Right lobe of liver (tissue), 6 donors: ENCODE measurements around the gene MRPL33. TPM values are rescaled to one million over a fixed set of nuclear protein-coding genes. Genes with fewer than 3 reads are reported as not detected.
A peak's percentile ranks its signal among the peaks of the same experiment; 100 is the strongest.
"Not testable (repeated sequence)": the region's sequence is repeated elsewhere in the genome, so short reads cannot be mapped to it uniquely, and the experiment has no call there.

Experiments
- ATAC-seq, 4 donors: fragments of 200-7000 bp; cut with Tn5 transposase; one replicate each; pipeline ENCODE4 v1.9.1; 2020; ENCODE audit warnings: mild to moderate bottlenecking in 4 of 4, moderate library complexity in 4 of 4
- DNase-seq, 3 donors: peaks; one replicate each; pipeline ENCODE4 v3.0.0-alpha.2; 2020
- H3K27ac ChIP-seq, 3 donors: fragments of 200-600 bp; one replicate each; pipeline ENCODE4 v1.8.0; 2022
- H3K27me3 ChIP-seq, 2 donors: fragments of 200-600 bp; one replicate each; pipeline ENCODE4 v1.8.0; 2022
- H3K36me3 ChIP-seq, 4 donors: fragments of 200-600 bp; sonication (generic) in 1 of 4; one replicate each; pipeline versions ENCODE4 v1.5.1 to v1.8.0; 2017 to 2022; ENCODE audit warnings: control low read depth in 1 of 4
- H3K4me1 ChIP-seq, 4 donors: fragments of 200-600 bp; sonication (generic) in 1 of 4; one replicate each; pipeline versions ENCODE4 v1.5.1 to v1.8.0; 2017 to 2022; ENCODE audit warnings: control low read depth in 1 of 4
- H3K4me3 ChIP-seq, 3 donors: fragments of 200-600 bp; one replicate each; pipeline ENCODE4 v1.8.0; 2022
- H3K9me3 ChIP-seq, 4 donors: fragments of 200-600 bp; sonication (generic) in 1 of 4; one replicate each; pipeline versions ENCODE4 v1.5.1 to v1.8.0; 2017 to 2022; ENCODE audit warnings: control low read depth in 1 of 4
- POLR2A ChIP-seq: fragments of 450-650 bp; IDR thresholded peaks from one replicate; pipeline ENCODE4 v1.6.1; 2017; ENCODE audit warnings: antibody characterized with exemption, mild to moderate bottlenecking
- WGBS: methylation state at CpG from one replicate; pipeline ENCODE4 v1.1.6; 2018; ENCODE audit warnings: low coverage, low lambda C conversion rate; ENCODE audit not compliant: insufficient coverage; ENCODE audit errors: missing lambda C conversion rate; 5-methylcytosine and 5-hydroxymethylcytosine counted together
- intact Hi-C, 2 donors: fragments of 100-400 bp; cut with DNase I; formaldehyde crosslinking; loops; one replicate each; pipeline versions ENCODE4 v1.11.2 to v1.14.1; 2022
- total RNA-seq, 6 experiments: library from RNA; depleted of rRNA in 2 of 6; stranded (reverse); fragments of >200 nt in 2 of 6; fragmentation: NEBNext Ultra II Directional in 3 of 6; extraction: Animal tissue kit (Norgen Biotek cat#: 25700) in 3 of 6; gene quantifications; one replicate each; pipeline versions ENCODE4 v1.1.0 to v1.2.4, GENCODE V29; 2016 to 2023
- TF ChIP-seq, protein P1 (sequence below), 4 donors: fragments of 200-600 bp in 3 of 4; fragments of 450-650 bp in 1 of 4; IDR thresholded peaks; one replicate each; pipeline versions ENCODE4 v1.5.1 to v1.8.0; 2016 to 2022; ENCODE audit warnings: antibody characterized with exemption in 4 of 4, mild to moderate bottlenecking in 2 of 4
- donor health status: DM: no; HTN: yes; CAD: no.
- donor health status: DM: no; HTN: no; CAD: no.
- donor health status: DM: no; HTN: no; CAD: no.
- donor health status: DM: no; HTN: yes; CAD: no.
- donor health status: DM: no; HTN: yes; CAD: no.

Gene MRPL33
- total RNA-seq, 6 experiments from 2014 or later, result 28.9 to 63.4 (median 36.0) TPM

DNA sequence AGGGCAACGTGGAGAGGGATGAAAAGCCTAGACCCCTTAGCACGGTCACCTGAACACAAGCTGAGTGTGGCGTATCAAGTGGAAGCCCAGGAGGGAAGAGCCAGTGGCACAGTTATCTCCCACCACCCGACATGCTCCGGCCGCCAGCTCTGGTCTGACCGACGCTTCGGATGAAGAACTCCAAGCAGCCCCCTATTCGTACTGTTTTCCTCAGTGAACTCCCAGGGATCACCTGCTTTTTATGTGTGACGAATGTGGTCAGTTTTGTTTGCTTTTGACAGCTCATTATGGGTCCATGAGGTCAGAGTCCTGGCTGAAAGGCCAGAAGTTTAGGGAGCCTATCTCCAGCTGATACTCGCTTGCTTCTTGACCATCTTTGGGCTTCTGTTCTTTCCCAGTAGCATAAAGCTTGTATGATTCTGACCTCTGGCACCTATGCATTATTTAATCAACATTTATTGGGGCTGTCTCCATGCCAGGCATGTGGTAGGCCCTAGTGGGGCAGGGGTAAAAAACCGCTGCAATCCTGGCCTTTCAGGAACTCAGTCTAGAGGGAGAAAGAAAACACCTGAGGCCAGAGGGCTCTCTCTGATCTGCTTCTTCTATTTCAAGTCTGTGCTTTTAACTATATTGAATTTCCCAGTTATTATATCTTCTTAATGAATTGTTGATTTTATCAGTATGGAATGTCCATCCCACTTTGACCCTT is 33.0 kb upstream of the MRPL33 start:
- Histone ChIP-seq H3K4me1 (peaks cover 2 to 36% (median 14%) of the 10 kb centered on the region in 4 donors), H3K36me3 (no peaks in the 10 kb centered on the region), H3K9me3 (no peaks in the 10 kb centered on the region), H3K4me3 (peak overlapping the region in 2 of 3 donors; percentile 8 to 10), H3K27me3 (no peaks in the 10 kb centered on the region), H3K27ac (peak overlapping the region; percentile 88 to 98 (median 93))
- ATAC-seq (peak; percentile 56 to 66 (median 64)), DNase-seq (peak in 1 of 3 donors; percentile 71)
- peak; percentile 27 for TF ChIP-seq POLR2A
- TF ChIP-seq, protein P1, sequence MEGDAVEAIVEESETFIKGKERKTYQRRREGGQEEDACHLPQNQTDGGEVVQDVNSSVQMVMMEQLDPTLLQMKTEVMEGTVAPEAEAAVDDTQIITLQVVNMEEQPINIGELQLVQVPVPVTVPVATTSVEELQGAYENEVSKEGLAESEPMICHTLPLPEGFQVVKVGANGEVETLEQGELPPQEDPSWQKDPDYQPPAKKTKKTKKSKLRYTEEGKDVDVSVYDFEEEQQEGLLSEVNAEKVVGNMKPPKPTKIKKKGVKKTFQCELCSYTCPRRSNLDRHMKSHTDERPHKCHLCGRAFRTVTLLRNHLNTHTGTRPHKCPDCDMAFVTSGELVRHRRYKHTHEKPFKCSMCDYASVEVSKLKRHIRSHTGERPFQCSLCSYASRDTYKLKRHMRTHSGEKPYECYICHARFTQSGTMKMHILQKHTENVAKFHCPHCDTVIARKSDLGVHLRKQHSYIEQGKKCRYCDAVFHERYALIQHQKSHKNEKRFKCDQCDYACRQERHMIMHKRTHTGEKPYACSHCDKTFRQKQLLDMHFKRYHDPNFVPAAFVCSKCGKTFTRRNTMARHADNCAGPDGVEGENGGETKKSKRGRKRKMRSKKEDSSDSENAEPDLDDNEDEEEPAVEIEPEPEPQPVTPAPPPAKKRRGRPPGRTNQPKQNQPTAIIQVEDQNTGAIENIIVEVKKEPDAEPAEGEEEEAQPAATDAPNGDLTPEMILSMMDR (IDR thresholded peaks at IDR 0.05), result no peak
- intact Hi-C loops, result no loop called here
- 51% methylated on average over 9 of the region's 13 CpGs for WGBS

GRCh38 chr2:27739058-27739373 is 32.5 kb upstream of the MRPL33 start:
- no peaks in the 10 kb centered on the region for H3K27me3 ChIP-seq
- intact Hi-C loops, result no loop called here
- no peaks in the 10 kb centered on the region for H3K9me3 ChIP-seq
- WGBS, result 93% methylated on average over 4 of the region's 4 CpGs
- ATAC-seq, result no peak
- no peak for TF ChIP-seq POLR2A
- TF ChIP-seq, protein P1 (IDR thresholded peaks at IDR 0.05), result no peak
- H3K27ac ChIP-seq, result peak overlapping the region; percentile 88 to 98 (median 93)
- H3K4me1 ChIP-seq, result peaks cover 2 to 36% (median 14%) of the 10 kb centered on the region in 4 donors
- no peak overlapping the region for H3K4me3 ChIP-seq
- DNase-seq, result no peak
- H3K36me3 ChIP-seq, result no peaks in the 10 kb centered on the region

DNA sequence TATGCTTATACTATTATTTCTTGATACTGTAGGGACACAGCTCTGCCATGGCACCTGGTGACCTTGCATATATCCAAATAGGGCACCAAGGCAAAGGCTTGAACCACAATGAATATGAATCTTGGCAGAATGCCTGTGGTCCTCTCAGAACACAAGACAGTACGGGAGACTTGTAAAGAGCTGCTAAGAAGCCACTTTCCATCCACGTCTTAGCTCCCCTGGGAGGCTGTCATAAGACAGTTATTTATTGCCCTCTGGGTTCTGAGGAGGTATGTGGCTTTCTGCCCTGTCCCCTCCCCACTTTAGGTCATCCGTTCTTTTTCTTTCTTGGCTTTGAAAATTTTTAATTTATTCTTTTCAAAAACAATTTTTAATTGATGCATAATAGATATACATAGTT is 29.8 kb upstream of the MRPL33 start:
- H3K4me1 ChIP-seq, result peaks cover 0 to 37% (median 11%) of the 10 kb centered on the region in 4 donors
- no peaks in the 10 kb centered on the region for H3K27me3 ChIP-seq
- TF ChIP-seq, protein P1 (IDR thresholded peaks at IDR 0.05), result no peak
- no peak for TF ChIP-seq POLR2A
- H3K36me3 ChIP-seq, result no peaks in the 10 kb centered on the region
- no peaks in the 10 kb centered on the region for H3K9me3 ChIP-seq
- no peak for DNase-seq
- no peak overlapping the region for H3K4me3 ChIP-seq
- WGBS, result 100% methylated on average over 1 of the region's 3 CpGs
- intact Hi-C loops, result no loop called here
- no peak overlapping the region for H3K27ac ChIP-seq
- no peak for ATAC-seq

DNA sequence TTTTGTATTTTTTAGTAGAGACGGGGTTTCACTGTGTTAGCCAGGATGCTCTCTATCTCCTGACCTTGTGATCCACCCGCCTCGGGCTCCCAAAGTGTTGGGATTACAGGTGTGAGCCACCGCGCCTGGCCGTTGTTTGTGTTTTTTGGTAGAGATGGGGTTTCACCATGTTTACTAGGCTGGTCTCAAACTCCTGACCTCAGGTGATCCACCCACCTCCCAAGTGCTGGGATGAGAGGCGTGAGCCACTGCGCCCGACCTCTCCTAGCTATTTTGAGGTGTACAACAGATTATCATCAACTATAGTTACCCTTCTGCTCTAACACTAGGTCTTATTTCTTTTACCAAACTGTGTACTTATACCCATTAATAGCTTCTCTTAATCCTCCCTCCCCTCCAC is 28.9 kb upstream of the MRPL33 start:
- WGBS, result 98% methylated on average over 9 of the region's 9 CpGs
- intact Hi-C loops, result no loop called here
- Histone ChIP-seq H3K27ac (no peak overlapping the region), H3K27me3 (no peaks in the 10 kb centered on the region), H3K36me3 (no peaks in the 10 kb centered on the region), H3K4me1 (peaks cover 0 to 31% (median 8%) of the 10 kb centered on the region in 4 donors), H3K9me3 (no peaks in the 10 kb centered on the region), H3K4me3 (no peak overlapping the region)
- no peak for ATAC-seq
- TF ChIP-seq, protein P1 (IDR thresholded peaks at IDR 0.05), result no peak
- TF ChIP-seq POLR2A, result no peak
- no peak for DNase-seq

DNA sequence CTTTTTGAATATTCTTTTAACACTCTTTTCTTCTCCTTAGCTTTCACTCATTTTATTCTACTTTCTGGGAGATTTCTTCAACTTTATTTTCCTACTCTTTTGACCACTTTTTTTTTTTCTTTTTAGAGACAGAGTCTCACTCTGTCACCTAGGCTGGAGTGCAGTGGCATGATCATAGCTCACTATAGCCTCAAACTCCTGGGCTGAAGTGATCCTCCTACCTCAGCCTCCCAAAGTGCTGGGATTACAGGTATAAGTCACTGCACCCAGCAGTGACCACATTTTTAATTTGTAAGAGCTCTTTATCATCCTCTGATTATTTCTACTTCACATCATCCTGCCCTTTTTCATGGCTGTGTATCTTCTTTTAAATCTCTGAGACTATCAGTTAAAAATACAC is 26.0 kb upstream of the MRPL33 start:
- H3K27ac ChIP-seq, ATAC-seq, H3K36me3 ChIP-seq, H3K4me3 ChIP-seq, DNase-seq, intact Hi-C loops, H3K9me3 ChIP-seq, H3K27me3 ChIP-seq: not testable (repeated sequence)
- peaks cover 0 to 14% (median 4%) of the 10 kb centered on the region in 4 donors for H3K4me1 ChIP-seq
